COLO668 (cell line): ENCODE results near the gene SLC35G3.
"Not testable (repeated sequence)": the region's sequence is repeated elsewhere in the genome, so short reads cannot be mapped to it uniquely, and the experiment has no call there.

Source experiments
- DNase-seq: peaks from one replicate; lab custom pipeline; 2025; ENCODE audit not compliant: unreplicated experiment; lab: John Stamatoyannopoulos, UW

SLC35G3 gene

GRCh38 chr17:35212668-35213067 is 18.5 kb upstream of the SLC35G3 start:
- DNase-seq = no peak

GRCh38 chr17:35210741-35211140 is 16.5 kb upstream of the SLC35G3 start:
- DNase-seq = no peak

GRCh38 chr17:35202582-35202981 is 8.4 kb upstream of the SLC35G3 start:
- DNase-seq = not testable (repeated sequence)

GRCh38 chr17:35195062-35195461 is 869 bp upstream of the SLC35G3 start:
- DNase-seq = not testable (repeated sequence)

- DNase-seq = no peak
Observed at GRCh38 chr17:35192708-35193107, 1.5 kb downstream of the SLC35G3 start.

GRCh38 chr17:35191001-35191695 is 3.0 kb downstream of the SLC35G3 start:
- no peak for DNase-seq

GRCh38 chr17:35189291-35189690 is 4.9 kb downstream of the SLC35G3 start:
- no peak for DNase-seq

GRCh38 chr17:35188111-35188510 is 6.1 kb downstream of the SLC35G3 start:
- DNase-seq = no peak

- DNase-seq = no peak
Observed at GRCh38 chr17:35187481-35187880, 6.7 kb downstream of the SLC35G3 start.

- DNase-seq = no peak
Observed at GRCh38 chr17:35185849-35186248, 8.3 kb downstream of the SLC35G3 start.

- DNase-seq = no peak
Observed at GRCh38 chr17:35184274-35184673, 9.9 kb downstream of the SLC35G3 start.

GRCh38 chr17:35183332-35183731 is 10.9 kb downstream of the SLC35G3 start:
- no peak for DNase-seq

- not testable (repeated sequence) for DNase-seq
Observed at GRCh38 chr17:35179379-35179778, 14.8 kb downstream of the SLC35G3 start.

GRCh38 chr17:35176897-35177296 is 17.3 kb downstream of the SLC35G3 start:
- DNase-seq = no peak

- no peak for DNase-seq
Observed at GRCh38 chr17:35175638-35176415, 18.4 kb downstream of the SLC35G3 start.

- no peak for DNase-seq
Observed at GRCh38 chr17:35174835-35175334, 19.3 kb downstream of the SLC35G3 start.

GRCh38 chr17:35172321-35172720 is 21.9 kb downstream of the SLC35G3 start:
- not testable (repeated sequence) for DNase-seq

GRCh38 chr17:35171834-35172233 is 22.4 kb downstream of the SLC35G3 start:
- no peak for DNase-seq

- DNase-seq = no peak
Observed at GRCh38 chr17:35170968-35171771, 23.0 kb downstream of the SLC35G3 start.

GRCh38 chr17:35169835-35170363 is 24.3 kb downstream of the SLC35G3 start:
- DNase-seq = no peak

GRCh38 chr17:35167666-35168065 is 26.5 kb downstream of the SLC35G3 start:
- DNase-seq = no peak
